Measurements from ENCODE around the gene FERMT2.

The FERMT2 gene

DNA sequence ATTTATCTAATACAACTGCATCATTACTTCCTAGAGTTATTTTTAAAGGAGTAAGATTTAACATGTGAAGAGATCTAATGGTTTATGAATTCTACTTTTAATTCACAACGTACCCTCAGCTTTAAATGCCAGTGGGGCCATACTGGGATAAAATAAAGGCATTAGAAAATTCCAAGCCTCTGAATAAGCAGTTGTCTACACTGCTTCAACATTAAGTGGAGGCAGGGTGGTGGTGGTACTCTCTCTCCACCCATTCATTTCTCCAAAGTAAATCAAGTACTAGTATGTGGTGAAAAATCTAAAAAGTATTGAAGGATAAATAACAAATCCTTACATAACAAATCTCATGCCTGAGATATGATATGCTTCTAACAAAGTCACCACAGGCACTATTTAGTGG lies 52.4 kb downstream of the FERMT2 start:
- FAIRE-seq (no peak), DNase-seq (ENCODE audit: insufficient read length) (no peak)
- TF ChIP-seq POLR2AphosphoS5 (IDR thresholded peaks at IDR 0.05; ENCODE audit: low read depth, low read length) (no peak), POLR2A (IDR thresholded peaks at IDR 0.05; ENCODE audit: low read depth, low read length) (no peak), TAF1 (IDR thresholded peaks at IDR 0.05; ENCODE audit: borderline replicate concordance, low read depth, low read length) (no peak)

DNA sequence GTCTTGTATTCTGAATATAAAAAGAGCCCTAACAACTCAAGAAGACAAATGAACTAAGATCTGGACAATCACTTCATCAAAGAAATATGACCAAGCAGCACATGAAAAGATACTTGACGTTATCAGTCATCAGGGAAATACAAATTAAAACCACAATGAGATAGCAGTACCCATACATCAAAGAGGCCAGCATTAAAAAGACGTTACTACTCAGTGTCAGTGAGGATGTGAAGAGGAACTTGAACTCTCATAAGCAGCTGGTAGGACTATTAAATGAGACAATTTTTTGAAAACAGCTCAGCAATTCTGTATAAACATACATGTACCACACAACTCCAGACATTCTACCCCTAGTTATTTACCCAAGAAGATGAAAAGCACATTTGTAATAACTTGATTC lies 55.9 kb downstream of the FERMT2 start:
- DNase-seq (ENCODE audit: insufficient read length) (no peak), FAIRE-seq (peak; percentile 24)
- TF ChIP-seq TAF1 (IDR thresholded peaks at IDR 0.05; ENCODE audit: borderline replicate concordance, low read depth, low read length) (no peak), POLR2AphosphoS5 (IDR thresholded peaks at IDR 0.05; ENCODE audit: low read depth, low read length) (no peak), POLR2A (IDR thresholded peaks at IDR 0.05; ENCODE audit: low read depth, low read length) (no peak)

DNA sequence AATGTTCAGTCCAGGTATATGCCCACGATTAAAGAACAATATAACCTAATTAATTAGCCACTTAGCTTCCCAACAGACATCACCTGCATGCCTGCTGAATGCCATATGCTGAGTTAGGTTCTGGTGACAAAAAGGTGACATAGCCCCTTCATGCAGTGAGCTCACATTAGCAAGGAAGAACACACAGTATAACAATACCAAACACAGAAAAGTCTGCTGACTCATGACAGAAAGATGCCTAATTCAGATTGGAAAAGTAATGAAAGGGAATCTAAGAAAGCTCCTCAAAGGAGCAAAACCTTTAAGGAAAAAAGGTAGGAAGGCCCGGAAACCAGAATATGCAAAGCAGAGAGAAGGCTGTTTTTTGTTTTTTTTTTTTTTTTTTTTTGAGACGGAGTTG lies 59.0 kb downstream of the FERMT2 start:
- FAIRE-seq (no peak), DNase-seq (ENCODE audit: insufficient read length) (no peak)
- TF ChIP-seq POLR2AphosphoS5 (IDR thresholded peaks at IDR 0.05; ENCODE audit: low read depth, low read length) (no peak), POLR2A (IDR thresholded peaks at IDR 0.05; ENCODE audit: low read depth, low read length) (no peak), TAF1 (IDR thresholded peaks at IDR 0.05; ENCODE audit: borderline replicate concordance, low read depth, low read length) (no peak)

DNA sequence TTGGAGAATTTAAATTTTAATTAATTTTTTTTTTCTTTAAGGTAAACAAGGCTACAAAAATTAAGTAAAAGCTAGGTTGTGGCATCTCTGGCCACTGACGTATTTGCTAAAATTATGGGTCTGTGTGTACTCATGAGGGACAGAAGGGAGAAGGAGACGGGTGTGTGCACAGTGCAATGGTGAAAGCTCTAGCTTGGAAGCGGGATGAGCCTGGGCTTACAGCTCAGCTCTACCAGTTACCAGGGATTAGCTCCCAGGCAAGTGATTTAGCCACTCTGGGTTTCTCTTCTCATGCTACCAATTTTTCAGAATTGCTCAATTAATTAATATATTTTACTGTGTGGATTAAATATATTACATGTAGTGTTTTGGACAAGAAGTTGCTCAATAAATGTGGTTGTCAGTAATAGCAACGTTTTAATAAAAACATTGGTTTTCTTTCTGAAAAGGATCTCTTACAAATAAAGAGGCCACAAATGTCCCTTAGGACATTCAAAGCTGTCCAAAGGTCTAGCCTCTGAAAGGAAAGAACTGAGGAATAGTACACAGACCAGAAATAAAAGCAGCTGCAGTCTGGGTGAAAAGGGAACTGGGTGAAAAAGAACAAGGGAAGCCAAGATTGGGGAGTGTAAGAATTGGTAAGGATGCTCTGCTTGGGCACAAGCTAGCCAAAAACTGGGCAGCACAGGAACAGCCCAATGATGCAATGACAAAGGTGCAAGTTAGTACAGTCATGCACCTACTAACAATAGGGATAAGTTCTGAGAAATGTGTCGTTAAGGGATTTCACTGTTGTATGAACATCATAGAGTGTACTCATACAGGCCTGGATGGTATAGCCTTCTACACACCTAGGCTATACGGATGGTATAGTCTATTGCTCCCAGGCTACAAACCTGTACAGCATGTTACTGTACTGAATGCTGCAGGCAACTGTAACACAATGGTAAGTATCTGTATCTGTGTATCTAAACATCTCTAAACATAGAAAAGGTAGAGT lies 61.7 kb downstream of the FERMT2 start:
- no peak for DNase-seq (ENCODE audit: insufficient read length)
- FAIRE-seq, result no peak
- no peak for TF ChIP-seq POLR2A (IDR thresholded peaks at IDR 0.05; ENCODE audit: low read depth, low read length)
- TF ChIP-seq POLR2AphosphoS5 (IDR thresholded peaks at IDR 0.05; ENCODE audit: low read depth, low read length), result no peak
- no peak for TF ChIP-seq TAF1 (IDR thresholded peaks at IDR 0.05; ENCODE audit: borderline replicate concordance, low read depth, low read length)

DNA sequence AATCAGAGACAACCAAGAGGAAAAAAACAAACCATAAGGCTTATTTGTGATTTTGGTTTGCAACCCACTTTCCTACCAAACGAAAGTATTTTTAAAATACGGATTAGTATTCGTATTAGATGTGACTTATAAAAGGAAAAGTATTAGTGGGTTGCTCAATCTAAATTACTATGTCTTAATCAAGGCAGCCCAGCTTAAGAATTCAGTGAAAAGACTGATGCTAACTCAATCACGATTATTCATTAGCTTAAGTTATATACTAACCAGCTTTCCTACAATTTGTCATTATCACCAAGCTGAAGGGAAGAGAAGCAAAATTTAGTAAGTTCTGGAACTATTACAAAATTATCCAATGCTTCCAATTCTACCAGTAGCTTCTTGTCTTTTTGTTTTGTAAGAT lies 62.7 kb downstream of the FERMT2 start:
- FAIRE-seq, result no peak
- TF ChIP-seq TAF1 (IDR thresholded peaks at IDR 0.05; ENCODE audit: borderline replicate concordance, low read depth, low read length), result no peak
- TF ChIP-seq POLR2AphosphoS5 (IDR thresholded peaks at IDR 0.05; ENCODE audit: low read depth, low read length), result no peak
- TF ChIP-seq POLR2A (IDR thresholded peaks at IDR 0.05; ENCODE audit: low read depth, low read length), result no peak
- no peak for DNase-seq (ENCODE audit: insufficient read length)

DNA sequence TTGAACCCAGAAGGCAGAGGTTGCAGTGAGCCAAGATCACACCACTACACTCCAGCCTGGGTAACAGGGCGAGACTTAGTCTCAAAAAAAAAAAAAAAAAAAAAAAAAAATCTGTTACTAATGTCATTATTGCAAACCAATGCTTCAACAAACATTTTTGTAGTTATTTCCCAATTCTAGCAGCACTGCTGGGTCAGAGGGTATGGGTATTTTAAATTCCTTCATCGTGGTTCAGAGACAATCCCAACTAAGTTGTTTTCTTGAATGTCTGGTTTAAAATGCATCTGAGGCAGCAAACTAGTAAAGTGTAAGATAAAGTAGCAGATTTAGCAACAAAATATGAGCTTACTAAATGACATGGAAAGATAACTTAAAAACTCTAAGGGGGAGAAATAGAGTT lies 65.6 kb downstream of the FERMT2 start:
- no peak for DNase-seq (ENCODE audit: insufficient read length)
- TF ChIP-seq TAF1 (IDR thresholded peaks at IDR 0.05; ENCODE audit: borderline replicate concordance, low read depth, low read length), result no peak
- no peak for TF ChIP-seq POLR2AphosphoS5 (IDR thresholded peaks at IDR 0.05; ENCODE audit: low read depth, low read length)
- no peak for FAIRE-seq

DNA sequence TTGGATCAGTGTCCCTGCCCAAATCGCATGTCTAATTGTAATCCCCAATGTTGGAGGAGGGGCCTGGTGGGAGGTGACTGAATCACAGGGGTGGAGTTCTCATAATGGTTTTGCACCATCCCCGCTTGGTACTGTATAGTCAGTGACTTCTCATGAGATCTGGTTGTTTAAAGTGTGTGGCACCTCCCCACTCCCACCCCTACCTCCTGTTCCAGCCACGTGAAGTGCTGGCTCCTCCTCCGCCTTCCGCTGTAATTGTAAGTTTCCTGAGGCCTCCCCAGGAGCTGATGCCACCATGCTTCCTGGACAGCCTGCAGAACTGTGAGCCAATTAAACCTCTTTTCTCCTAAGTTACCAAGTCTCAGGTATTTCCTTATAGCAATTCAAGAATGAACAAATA lies 67.2 kb downstream of the FERMT2 start:
- DNase-seq (ENCODE audit: insufficient read length) (no peak), FAIRE-seq (no peak)
- TF ChIP-seq POLR2A (IDR thresholded peaks at IDR 0.05; ENCODE audit: low read depth, low read length), result no peak
- no peak for TF ChIP-seq TAF1 (IDR thresholded peaks at IDR 0.05; ENCODE audit: borderline replicate concordance, low read depth, low read length)
- no peak for TF ChIP-seq POLR2AphosphoS5 (IDR thresholded peaks at IDR 0.05; ENCODE audit: low read depth, low read length)

DNA sequence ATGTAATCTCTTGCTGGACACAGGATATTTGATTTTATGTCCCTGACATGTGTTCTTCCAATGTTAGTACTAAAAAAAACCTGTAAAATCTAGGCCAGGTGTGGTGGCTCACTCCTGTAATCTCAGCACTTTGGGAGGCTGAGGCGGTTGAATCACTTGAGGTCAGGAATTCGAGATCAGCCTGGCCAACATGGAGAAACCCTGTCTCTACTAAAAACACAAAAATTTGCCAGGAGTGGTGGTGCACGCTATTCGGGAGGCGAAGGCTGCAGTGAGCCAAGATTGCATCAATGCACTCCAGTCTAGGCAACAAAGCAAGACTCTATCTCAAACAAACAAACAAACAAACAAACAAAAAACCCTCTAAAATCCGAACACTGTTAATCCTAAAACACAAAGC lies 68.0 kb downstream of the FERMT2 start:
- TF ChIP-seq TAF1 (IDR thresholded peaks at IDR 0.05; ENCODE audit: borderline replicate concordance, low read depth, low read length) (no peak), POLR2AphosphoS5 (IDR thresholded peaks at IDR 0.05; ENCODE audit: low read depth, low read length) (no peak), POLR2A (IDR thresholded peaks at IDR 0.05; ENCODE audit: low read depth, low read length) (no peak)
- FAIRE-seq, result no peak
- DNase-seq (ENCODE audit: insufficient read length), result no peak

DNA sequence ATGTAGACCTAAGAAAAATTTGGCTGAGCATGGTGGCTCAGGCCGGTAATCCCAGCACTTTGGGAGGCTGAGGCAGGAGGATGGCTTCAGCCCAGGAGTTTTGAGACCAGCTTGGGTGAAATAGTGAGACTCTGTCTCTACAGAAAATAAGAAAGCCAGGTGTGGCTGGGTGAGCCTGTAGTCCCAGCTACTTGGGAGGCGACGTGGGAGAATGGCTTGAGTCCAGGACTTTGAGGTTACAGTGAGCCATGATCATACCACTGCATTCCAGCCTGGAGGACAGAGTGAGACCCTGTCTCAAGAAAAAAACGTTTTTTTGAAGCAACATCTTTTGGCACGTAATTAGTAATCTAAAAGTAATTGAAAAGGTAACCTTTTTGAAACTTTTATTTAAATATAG lies 70.9 kb downstream of the FERMT2 start:
- DNase-seq (ENCODE audit: insufficient read length), result no peak

DNA sequence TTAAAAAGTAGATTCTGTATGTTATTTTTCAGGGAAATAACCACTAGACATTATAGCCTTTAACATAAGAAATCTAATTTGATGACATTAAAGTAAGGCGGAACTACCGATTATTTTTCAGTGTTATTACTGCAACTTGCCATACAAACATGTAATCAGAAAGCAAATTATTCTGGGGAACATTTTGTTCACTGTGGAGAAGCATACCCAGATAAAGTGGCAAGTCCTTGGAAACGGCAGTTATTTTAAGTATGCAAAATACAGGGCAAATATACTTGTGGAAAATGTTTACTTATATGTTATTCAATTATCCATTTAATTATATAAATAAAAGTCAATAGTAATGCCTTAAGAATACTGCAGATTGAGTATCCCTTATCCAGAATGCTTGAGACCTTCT lies 71.9 kb downstream of the FERMT2 start:
- TF ChIP-seq TAF1 (IDR thresholded peaks at IDR 0.05; ENCODE audit: borderline replicate concordance, low read depth, low read length) (no peak), POLR2AphosphoS5 (IDR thresholded peaks at IDR 0.05; ENCODE audit: low read depth, low read length) (no peak), POLR2A (IDR thresholded peaks at IDR 0.05; ENCODE audit: low read depth, low read length) (no peak)
- DNase-seq (ENCODE audit: insufficient read length), result no peak
- no peak for FAIRE-seq

More for the DNA sequence above, 70.9 kb downstream of the FERMT2 start:
- TF ChIP-seq POLR2A (IDR thresholded peaks at IDR 0.05; ENCODE audit: low read depth, low read length) (no peak), TAF1 (IDR thresholded peaks at IDR 0.05; ENCODE audit: borderline replicate concordance, low read depth, low read length) (no peak), POLR2AphosphoS5 (IDR thresholded peaks at IDR 0.05; ENCODE audit: low read depth, low read length) (no peak)
- FAIRE-seq, result no peak

DNA sequence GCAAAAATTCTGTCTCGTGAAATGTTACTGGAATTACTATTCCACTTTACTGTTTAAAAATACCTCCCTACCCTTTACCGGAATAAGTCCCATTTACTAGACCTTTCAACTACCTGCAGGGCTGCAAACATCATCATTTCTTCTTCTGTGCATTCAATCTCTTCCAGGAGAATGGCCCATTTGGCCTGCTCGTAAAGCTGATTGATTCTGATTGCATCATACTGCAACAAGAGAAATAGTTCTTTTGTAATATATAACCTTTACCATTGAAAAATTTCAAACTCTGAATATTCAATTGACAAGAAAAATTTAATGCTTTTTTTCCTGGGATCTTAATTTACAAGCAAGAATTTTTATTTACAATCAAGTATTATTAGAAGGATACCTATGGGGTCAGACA lies 72.4 kb downstream of the FERMT2 start:
- no peak for TF ChIP-seq TAF1 (IDR thresholded peaks at IDR 0.05; ENCODE audit: borderline replicate concordance, low read depth, low read length)
- no peak for TF ChIP-seq POLR2AphosphoS5 (IDR thresholded peaks at IDR 0.05; ENCODE audit: low read depth, low read length)
- TF ChIP-seq POLR2A (IDR thresholded peaks at IDR 0.05; ENCODE audit: low read depth, low read length), result no peak
- no peak for DNase-seq (ENCODE audit: insufficient read length)

DNA sequence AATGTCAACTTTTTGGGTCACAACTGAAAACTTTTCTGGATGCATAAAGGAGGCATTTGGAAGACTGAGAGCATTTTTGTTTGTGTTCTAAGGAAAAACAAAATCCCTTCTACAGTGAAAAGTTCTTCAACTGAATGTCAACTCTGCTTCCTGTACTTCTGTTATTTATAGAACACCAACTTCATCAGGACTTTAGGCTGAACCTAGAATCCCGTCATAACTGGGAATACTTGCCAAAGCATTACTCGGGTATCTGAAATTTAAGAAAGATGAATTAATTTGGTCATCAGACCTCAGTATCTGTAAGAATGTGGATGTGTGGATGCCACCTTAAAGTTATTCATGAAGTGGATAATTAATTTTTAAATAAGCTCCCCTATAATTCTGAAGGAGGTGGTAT lies 73.2 kb downstream of the FERMT2 start:
- FAIRE-seq, result no peak
- DNase-seq (ENCODE audit: insufficient read length), result no peak
- TF ChIP-seq POLR2AphosphoS5 (IDR thresholded peaks at IDR 0.05; ENCODE audit: low read depth, low read length) (no peak), POLR2A (IDR thresholded peaks at IDR 0.05; ENCODE audit: low read depth, low read length) (no peak), TAF1 (IDR thresholded peaks at IDR 0.05; ENCODE audit: borderline replicate concordance, low read depth, low read length) (no peak)

More for the DNA sequence above, 72.4 kb downstream of the FERMT2 start:
- no peak for FAIRE-seq

Data from GM12892 (cell line).